GM21576 (cell line): Measurements from ENCODE around the gene ITGA8.

Experiments
- ATAC-seq: cut with Tn5 transposase; IDR thresholded peaks from one replicate; pipeline ENCODE4 v1.9.1; 2021; ENCODE audit warnings: mild to moderate bottlenecking, moderate library complexity; ENCODE audit not compliant: unreplicated experiment

ITGA8 gene

DNA sequence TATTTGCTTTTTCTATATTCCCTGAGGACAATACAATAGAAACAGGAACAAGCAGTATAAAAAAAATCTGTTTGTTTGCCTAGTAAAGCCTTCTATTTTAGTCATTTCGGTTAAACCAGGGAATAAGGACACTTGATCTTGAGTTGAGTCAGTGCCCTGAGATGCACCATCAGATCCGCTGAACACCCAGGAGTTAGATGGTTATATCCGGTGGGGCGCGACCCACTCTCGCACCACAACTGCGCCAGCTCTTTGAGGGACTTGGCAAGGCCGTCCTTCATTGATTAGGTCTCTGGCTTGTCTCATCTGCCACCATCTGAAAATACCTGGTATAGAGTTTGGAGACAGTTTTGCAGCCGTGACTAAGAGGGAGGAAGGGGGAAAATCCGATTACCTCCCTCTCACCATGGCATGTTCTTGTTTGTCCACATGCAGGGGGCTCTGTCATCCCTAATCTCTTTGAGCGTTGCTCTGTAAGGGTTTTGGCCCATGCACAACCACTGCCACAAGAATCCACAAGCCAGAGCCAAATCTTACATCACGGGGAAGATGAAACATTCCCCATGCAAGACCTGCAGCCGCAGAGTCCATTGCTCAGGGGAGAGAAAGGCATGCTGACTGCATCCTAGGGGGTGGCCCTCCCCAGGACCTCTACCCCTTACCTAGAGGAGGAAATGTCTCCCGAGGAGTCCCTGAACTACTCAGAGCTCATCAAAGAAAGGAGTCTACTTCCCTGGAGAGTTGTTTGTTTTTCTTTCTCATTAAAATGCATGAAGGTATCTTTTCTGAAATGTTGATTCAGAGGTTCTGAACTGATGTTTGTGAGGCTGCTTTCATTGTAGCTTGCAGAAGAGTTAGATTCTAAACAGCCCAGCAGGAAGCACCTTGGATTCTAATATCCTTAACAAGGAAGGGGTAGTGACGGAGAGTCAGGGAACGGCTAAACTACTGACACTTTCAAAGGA lies 247.0 kb downstream of the ITGA8 start:
- ATAC-seq: no peak

DNA sequence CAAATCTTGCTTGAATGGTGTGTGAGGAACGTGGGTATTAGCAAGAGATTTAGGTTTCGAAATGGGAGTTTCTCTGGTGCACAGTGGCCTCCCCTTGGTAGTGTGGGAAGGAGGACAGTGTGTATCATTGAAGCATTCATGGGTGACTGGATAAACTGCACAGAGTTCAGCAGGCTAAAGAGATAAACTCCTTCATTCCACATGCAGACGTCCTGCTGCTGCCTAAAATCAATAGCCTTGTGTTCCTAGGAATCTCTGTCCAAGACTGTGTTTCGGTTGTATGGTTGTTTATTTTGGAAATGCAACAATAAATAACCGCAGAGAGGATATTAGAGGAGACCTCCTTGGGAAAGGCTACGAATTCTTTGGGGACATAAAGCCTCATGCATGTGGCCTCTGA lies 247.7 kb downstream of the ITGA8 start:
- ATAC-seq: no peak

DNA sequence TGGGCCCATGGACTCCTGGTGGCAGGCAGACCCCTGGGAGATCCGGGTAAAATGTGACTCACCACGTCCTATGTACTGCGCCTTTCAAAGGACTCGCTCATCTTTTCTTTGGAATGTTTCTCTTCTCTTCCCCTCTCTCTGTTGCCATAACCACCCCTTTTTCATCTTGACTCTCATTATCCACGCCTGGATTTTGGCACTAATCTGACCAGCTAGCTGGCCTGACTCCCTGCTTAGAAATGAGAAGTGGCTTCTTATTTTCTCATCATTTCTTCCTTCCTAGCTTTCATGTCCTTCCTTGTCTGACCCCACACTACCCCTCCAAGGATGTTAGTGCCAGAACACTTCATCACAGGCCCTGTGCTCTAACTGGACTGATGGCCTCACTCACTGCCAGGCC lies 250.6 kb downstream of the ITGA8 start:
- ATAC-seq: no peak

DNA sequence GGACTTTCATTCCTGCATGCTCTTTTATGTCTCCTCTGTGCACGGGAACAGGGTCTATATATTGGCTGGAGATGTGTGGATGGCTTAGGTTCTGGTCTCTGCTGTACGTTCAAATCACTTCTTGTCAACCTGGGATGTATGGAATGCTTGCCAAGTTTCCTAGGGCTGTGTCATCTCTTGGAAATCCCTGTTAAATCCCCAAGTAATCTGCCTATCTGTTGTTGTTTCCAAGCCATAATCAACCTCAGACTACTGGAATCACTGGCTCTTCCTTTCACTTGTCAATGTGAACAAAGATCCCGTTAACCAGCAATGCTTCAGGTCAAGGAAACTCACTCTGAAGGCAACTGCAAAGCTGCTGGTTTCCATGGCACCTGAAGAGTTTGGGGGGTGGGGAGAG lies 255.3 kb downstream of the ITGA8 start:
- ATAC-seq: no peak
